CD14-positive monocyte (primary cell): ENCODE results near the gene ERMARD. TPM values are rescaled to one million over a fixed set of nuclear protein-coding genes. Genes with fewer than 3 reads are reported as not detected.

Experiments used
- DNase-seq, 3 donors: peaks; one replicate each; pipeline ENCODE4 v3.0.0-alpha.2; 2011 to 2022
- H2AFZ ChIP-seq: 2 replicates; pipeline ENCODE4 v1.6.0; 2012; ENCODE audit warnings: mild to moderate bottlenecking, low read depth, low read length, inconsistent platforms; ENCODE audit not compliant: insufficient read depth, poor library complexity, severe bottlenecking
- H3K27ac ChIP-seq, 2 donors: 1 replicate in 1 of 2; 2 replicates in 1 of 2; pipeline ENCODE4 v1.5.1; 2012 to 2013; ENCODE audit warnings: low read length in 2 of 2, control low read depth in 1 of 2, inconsistent platforms in 1 of 2, low read depth in 1 of 2, mild to moderate bottlenecking in 1 of 2
- H3K27me3 ChIP-seq, 2 donors: one replicate each; pipeline versions ENCODE4 v1.6.0 to v1.6.1; 2011 to 2013; ENCODE audit warnings: low read length in 2 of 2; ENCODE audit not compliant: control insufficient read depth in 2 of 2, insufficient read depth in 2 of 2
- H3K36me3 ChIP-seq, 2 donors: replicated peaks in 1 of 2; 1 replicate in 1 of 2; 2 replicates in 1 of 2; pipeline versions ENCODE4 v1.5.1 to v1.6.1; 2012 to 2013; ENCODE audit warnings: low read length in 2 of 2, control low read depth in 1 of 2, inconsistent platforms in 1 of 2, mild to moderate bottlenecking in 1 of 2; ENCODE audit not compliant: insufficient read depth in 2 of 2, control insufficient read depth in 1 of 2
- H3K4me1 ChIP-seq, 2 donors: 1 replicate in 1 of 2; 2 replicates in 1 of 2; pipeline versions ENCODE4 v1.5.1 to v1.6.1; 2012 to 2013; ENCODE audit warnings: low read length in 2 of 2, control low read depth in 1 of 2, inconsistent platforms in 1 of 2, mild to moderate bottlenecking in 1 of 2, moderate library complexity in 1 of 2; ENCODE audit not compliant: insufficient read depth in 2 of 2, control insufficient read depth in 1 of 2
- H3K4me2 ChIP-seq: replicated peaks from 2 replicates; pipeline ENCODE3; 2012; ENCODE audit warnings: low read length, moderate library complexity, mild to moderate bottlenecking; ENCODE audit not compliant: poor library complexity, severe bottlenecking; ENCODE audit errors: extremely low read depth
- H3K4me3 ChIP-seq, 3 experiments: fragments of 200-600 bp in 1 of 3; sonication (generic) in 1 of 3; replicated peaks in 1 of 3; 1 replicate in 2 of 3; 2 replicates in 1 of 3; pipeline ENCODE4 v1.5.1; 2011 to 2013; ENCODE audit warnings: low read length in 3 of 3, mild to moderate bottlenecking in 3 of 3, control low read depth in 2 of 3, low read depth in 2 of 3, inconsistent platforms in 1 of 3, moderate library complexity in 1 of 3
- H3K79me2 ChIP-seq: 2 replicates; pipeline ENCODE4 v1.6.0; 2012; ENCODE audit warnings: mild to moderate bottlenecking, control low read depth, inconsistent platforms, low read length, moderate library complexity; ENCODE audit not compliant: insufficient read depth
- H3K9ac ChIP-seq: 2 replicates; pipeline ENCODE4 v1.6.0; 2017; ENCODE audit warnings: low read length, mild to moderate bottlenecking; ENCODE audit not compliant: insufficient read depth, poor library complexity, severe bottlenecking
- H3K9me3 ChIP-seq, 2 donors: replicated peaks in 1 of 2; 1 replicate in 1 of 2; 2 replicates in 1 of 2; pipeline versions ENCODE4 v1.5.1 to v1.6.1; 2012 to 2013; ENCODE audit warnings: low read length in 2 of 2, control low read depth in 1 of 2; ENCODE audit not compliant: control insufficient read depth in 1 of 2, insufficient read depth in 1 of 2
- H4K20me1 ChIP-seq: 2 replicates; pipeline ENCODE4 v1.6.0; 2012; ENCODE audit warnings: mild to moderate bottlenecking, low read length, control low read depth, moderate library complexity; ENCODE audit not compliant: insufficient read depth
- H3K27ac Mint-ChIP-seq, 7 donors: one replicate each; pipeline ENCODE4 v1.8.0; 2020; ENCODE audit warnings: mild to moderate bottlenecking in 7 of 7, mixed read lengths in 7 of 7, moderate library complexity in 6 of 7, inconsistent platforms in 2 of 7
- H3K27me3 Mint-ChIP-seq, 3 donors: one replicate each; pipeline ENCODE4 v1.8.0; 2021 to 2022; ENCODE audit warnings: low read depth in 3 of 3, mild to moderate bottlenecking in 3 of 3, mixed read lengths in 3 of 3, moderate library complexity in 3 of 3, inconsistent platforms in 1 of 3
- H3K36me3 Mint-ChIP-seq, 2 donors: one replicate each; pipeline ENCODE4 v1.8.0; 2020; ENCODE audit warnings: mixed read lengths in 2 of 2, inconsistent platforms in 1 of 2, mild to moderate bottlenecking in 1 of 2
- H3K4me1 Mint-ChIP-seq: one replicate; pipeline ENCODE4 v1.8.0; 2020; ENCODE audit warnings: mild to moderate bottlenecking, mixed read lengths
- H3K4me3 Mint-ChIP-seq, 2 donors: one replicate each; pipeline ENCODE4 v1.8.0; 2020; ENCODE audit warnings: mild to moderate bottlenecking in 2 of 2, mixed read lengths in 2 of 2, moderate library complexity in 1 of 2
- H3K9me3 Mint-ChIP-seq, 7 donors: one replicate each; pipeline ENCODE4 v1.8.0; 2020 to 2022; ENCODE audit warnings: mixed read lengths in 7 of 7, mild to moderate bottlenecking in 6 of 7, moderate library complexity in 6 of 7, inconsistent platforms in 2 of 7
- CTCF ChIP-seq: fragments of 200-600 bp; IDR thresholded peaks from one replicate; pipeline ENCODE4 v1.8.0; 2022; ENCODE audit warnings: antibody characterized with exemption, mild to moderate bottlenecking
- WGBS: methylation state at CpG from one replicate; pipeline ENCODE4 v1.1.5; 2013; ENCODE audit warnings: missing lambda C conversion rate; ENCODE audit not compliant: insufficient coverage; 5-methylcytosine and 5-hydroxymethylcytosine counted together
- intact Hi-C, 2 donors: fragments of 100-400 bp; cut with micrococcal nuclease; formaldehyde crosslinking; loops; one replicate each; pipeline versions ENCODE4 v1.15.0 to v1.15.1; 2023
- polyA plus RNA-seq, 3 donors: library from polyadenylated mRNA; depleted of rRNA in 1 of 3; unstranded in 2 of 3; stranded (reverse) in 1 of 3; fragments of 300-500 nt in 2 of 3; fragments of >200 nt in 1 of 3; fragmentation: Illumina TruSeq in 2 of 3; gene quantifications; 1 replicate in 2 of 3; 2 replicates in 1 of 3; pipeline ENCODE4 v1.2.3, GENCODE V29; 2012 to 2021

Gene ERMARD
- polyA plus RNA-seq, 3 donors = 10.6 to 33.0 (median 11.2) TPM

GRCh38 chr6:169785566-169785965, 34.1 kb downstream of the ERMARD start:
- Mint-ChIP-seq H3K36me3 (peaks cover 13 to 22% of the 10 kb centered on the region in 2 donors), H3K4me3 (no peak overlapping the region), H3K4me1 (peaks cover 11% of the 10 kb centered on the region), H3K9me3 (peaks cover 0 to 10% (median 1%) of the 10 kb centered on the region in 7 donors), H3K27ac (no peak overlapping the region), H3K27me3 (peaks cover 15 to 26% (median 20%) of the 10 kb centered on the region in 3 donors)
- 94% methylated on average over 8 of the region's 9 CpGs for WGBS
- H2AFZ ChIP-seq = no peak overlapping the region
- H3K36me3 ChIP-seq = peaks cover 7 to 12% of the 10 kb centered on the region in 2 donors
- DNase-seq = no peak
- intact Hi-C loops = no loop called here
- no peak overlapping the region for H3K27ac ChIP-seq
- no peak overlapping the region for H3K4me2 ChIP-seq
- no peak overlapping the region for H3K4me3 ChIP-seq
- peaks cover 9% of the 10 kb centered on the region in 2 donors for H3K4me1 ChIP-seq
- no peaks in the 10 kb centered on the region for H3K79me2 ChIP-seq
- H3K27me3 ChIP-seq = peaks cover 0 to 17% of the 10 kb centered on the region in 2 donors
- no peaks in the 10 kb centered on the region for H3K9me3 ChIP-seq
- no peak overlapping the region for H3K9ac ChIP-seq
- no peak for TF ChIP-seq CTCF
- no peaks in the 10 kb centered on the region for H4K20me1 ChIP-seq

GRCh38 chr6:169786349-169786748, 34.9 kb downstream of the ERMARD start:
- no peak for DNase-seq

More at GRCh38 chr6:169786349-169786748, 34.9 kb downstream of the ERMARD start:
- Histone ChIP-seq H4K20me1 (no peaks in the 10 kb centered on the region), H3K9ac (no peak overlapping the region), H3K9me3 (no peaks in the 10 kb centered on the region), H3K79me2 (no peaks in the 10 kb centered on the region), H3K4me2 (no peak overlapping the region), H2AFZ (no peak overlapping the region), H3K27me3 (peaks cover 0 to 22% of the 10 kb centered on the region in 2 donors), H3K4me3 (no peak overlapping the region), H3K4me1 (peaks cover 12 to 13% of the 10 kb centered on the region in 2 donors), H3K36me3 (peaks cover 2 to 4% of the 10 kb centered on the region in 2 donors), H3K27ac (no peak overlapping the region)
- TF ChIP-seq CTCF = no peak
- intact Hi-C loops = no loop called here
- Mint-ChIP-seq H3K4me3 (no peak overlapping the region), H3K27me3 (peaks cover 18 to 31% (median 25%) of the 10 kb centered on the region in 3 donors), H3K9me3 (peaks cover 0 to 7% (median 0%) of the 10 kb centered on the region in 7 donors), H3K36me3 (peaks cover 7 to 14% of the 10 kb centered on the region in 2 donors), H3K27ac (no peak overlapping the region), H3K4me1 (peaks cover 15% of the 10 kb centered on the region)
- WGBS = 81% methylated on average over 5 of the region's 5 CpGs
